ENCODE results near the gene RXYLT1.
"Not testable (repeated sequence)": the region's sequence is repeated elsewhere in the genome, so short reads cannot be mapped to it uniquely, and the experiment has no call there.

The RXYLT1 gene

DNA sequence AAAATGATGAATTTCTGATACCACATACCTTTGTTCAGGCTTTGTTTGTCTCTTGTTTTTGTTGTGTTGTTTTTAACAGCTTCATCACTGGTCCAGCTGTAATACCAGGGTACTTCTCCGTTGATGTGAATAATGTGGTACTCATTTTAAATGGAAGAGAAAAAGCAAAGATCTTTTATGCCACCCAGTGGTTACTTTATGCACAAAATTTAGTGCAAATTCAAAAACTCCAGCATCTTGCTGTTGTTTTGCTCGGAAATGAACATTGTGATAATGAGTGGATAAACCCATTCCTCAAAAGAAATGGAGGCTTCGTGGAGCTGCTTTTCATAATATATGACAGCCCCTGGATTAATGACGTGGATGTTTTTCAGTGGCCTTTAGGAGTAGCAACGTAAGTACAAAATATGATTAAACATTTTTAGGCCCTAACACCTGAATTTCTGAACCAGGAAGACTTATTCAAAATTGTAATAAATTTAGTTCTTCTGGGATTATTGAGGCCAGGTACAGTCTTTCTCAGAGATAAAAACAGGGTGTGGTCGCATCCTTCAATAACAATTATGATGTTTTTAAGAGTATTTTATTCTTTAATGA lies 22.4 kb downstream of the RXYLT1 start:
- peak; percentile 50 for DNase-seq (ENCODE audit: low read depth)

DNA sequence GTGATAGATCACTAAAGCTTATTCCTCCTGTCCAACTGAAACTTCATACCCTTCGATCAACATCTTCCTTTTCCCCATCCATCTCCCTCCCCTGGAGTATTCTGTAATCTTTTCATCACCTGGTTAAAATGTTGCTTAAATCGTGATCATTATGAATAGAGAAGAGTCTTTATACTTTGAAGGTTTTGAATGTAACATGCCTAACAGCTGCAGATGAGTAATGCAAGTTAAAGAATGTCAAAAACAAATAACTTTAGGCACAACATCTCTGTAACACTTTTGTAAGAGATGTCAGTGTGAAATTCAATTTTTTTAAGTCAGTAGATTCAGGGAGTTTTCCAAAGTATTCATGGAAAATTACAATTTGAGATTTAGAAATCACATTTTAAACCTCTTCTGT lies 25.0 kb downstream of the RXYLT1 start:
- peak; percentile 21 for DNase-seq (ENCODE audit: low read depth)

DNA sequence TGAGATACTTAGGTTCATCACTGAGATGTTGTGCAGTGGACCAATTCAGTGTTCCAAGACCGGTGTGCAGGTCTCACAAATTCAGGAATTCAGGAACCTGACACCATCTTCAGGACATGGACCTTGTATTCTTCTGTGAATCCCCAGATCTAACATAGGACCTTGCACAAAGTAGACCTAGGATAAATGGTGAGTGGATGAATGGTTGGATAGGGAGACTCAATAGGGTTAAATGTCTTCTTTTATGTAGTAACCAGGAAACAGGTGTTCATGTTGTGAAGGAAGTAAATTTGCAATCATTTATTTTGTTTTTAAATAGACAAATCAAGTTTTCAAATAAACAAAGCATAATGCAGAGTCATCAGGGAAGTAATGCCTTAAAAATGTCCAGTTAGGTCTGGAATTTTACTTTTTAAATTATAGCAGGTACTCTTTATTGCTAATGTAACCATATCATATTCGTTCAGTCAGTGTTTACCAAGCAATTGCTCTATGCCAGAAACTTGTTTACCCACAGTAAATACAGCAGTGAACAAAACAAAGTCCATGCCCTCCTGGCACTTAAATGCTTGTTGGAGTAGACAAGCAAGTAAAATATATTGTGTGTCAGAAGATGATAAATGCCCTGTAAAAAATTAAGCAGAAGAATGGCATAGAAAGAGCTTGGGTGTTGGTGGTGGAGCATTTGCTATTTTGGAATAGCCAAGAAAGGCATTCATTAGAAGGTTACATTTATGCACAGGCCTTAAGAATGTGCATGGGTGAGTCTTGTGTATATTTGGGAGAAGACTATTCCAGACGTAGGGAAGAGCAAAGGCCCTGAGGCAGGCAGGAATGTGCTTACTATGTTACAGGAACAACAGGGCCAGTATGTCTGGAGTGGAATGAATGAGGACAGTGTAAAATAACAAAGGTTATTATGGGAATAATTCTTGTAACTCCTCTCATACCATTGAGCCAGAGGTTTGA lies 26.3 kb downstream of the RXYLT1 start:
- peak; percentile 17 for DNase-seq (ENCODE audit: low read depth)

DNA sequence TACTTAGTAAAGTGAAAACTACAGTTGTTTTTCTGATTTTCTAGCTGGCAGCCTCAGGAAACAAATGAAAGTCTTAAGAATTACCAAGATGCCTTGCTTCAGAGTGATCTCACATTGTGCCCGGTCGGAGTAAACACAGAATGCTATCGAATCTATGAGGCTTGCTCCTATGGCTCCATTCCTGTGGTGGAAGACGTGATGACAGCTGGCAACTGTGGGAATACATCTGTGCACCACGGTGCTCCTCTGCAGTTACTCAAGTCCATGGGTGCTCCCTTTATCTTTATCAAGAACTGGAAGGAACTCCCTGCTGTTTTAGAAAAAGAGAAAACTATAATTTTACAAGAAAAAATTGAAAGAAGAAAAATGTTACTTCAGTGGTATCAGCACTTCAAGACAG lies 28.9 kb downstream of the RXYLT1 start:
- DNase-seq (ENCODE audit: low read depth) = no peak

DNA sequence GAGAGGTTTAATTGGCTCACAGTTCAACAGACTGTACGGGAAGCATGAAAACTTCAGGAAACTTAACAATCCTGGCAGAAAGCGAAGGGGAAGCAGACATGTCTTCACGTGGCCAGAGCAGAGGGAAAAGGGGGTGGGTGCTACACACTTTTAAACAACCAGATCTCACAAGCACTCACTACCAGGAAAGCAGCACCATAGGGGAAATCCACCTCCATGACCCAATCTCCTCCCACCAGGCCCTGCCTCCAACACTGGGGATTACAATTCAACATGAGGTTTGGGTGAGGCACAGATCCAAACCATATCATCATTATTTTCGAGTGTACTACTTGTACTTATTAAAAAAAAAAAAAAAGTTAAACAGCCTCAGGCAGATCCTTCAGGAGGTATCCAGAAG lies 29.9 kb downstream of the RXYLT1 start:
- DNase-seq (ENCODE audit: low read depth) = no peak

DNA sequence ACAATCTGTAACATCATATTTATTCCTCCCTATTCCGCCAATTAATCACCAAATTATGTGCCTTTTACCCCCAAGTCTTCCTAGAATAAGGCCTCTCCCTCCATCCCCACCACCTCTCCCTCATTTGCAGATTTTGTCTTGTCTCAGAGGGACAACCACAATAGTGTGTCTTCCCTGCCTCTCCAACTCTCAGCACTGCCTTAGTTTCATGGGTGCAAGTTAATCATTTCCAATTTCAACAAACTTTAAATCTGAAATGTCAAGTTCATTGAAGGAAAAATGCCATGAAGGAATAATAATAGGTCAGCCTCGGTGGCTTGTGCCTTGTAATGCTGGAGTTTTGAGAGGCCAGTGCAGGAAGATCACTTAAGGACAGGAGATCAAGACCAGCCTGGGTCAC lies 31.6 kb downstream of the RXYLT1 start:
- DNase-seq (ENCODE audit: low read depth) = no peak

DNA sequence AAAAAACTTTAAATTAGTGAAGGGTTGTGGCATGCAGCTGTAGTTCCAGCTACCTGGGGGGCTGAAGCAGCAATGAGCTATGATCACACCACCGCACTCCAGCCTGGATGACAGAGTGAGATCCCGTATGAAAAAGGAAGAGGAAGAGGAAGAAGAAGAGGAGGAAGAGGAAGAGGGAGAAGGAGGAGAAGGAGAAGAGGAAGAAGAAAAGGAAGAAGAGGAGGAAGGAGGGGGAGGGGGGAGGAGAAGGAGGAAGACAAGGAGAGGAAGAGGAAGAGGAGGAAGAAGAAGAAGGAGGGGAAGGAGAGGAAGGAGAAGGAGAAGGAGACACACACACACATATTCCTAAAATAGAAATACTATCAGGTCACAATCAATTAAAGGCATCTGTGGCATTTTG lies 32.0 kb downstream of the RXYLT1 start:
- DNase-seq (ENCODE audit: low read depth) = no peak

DNA sequence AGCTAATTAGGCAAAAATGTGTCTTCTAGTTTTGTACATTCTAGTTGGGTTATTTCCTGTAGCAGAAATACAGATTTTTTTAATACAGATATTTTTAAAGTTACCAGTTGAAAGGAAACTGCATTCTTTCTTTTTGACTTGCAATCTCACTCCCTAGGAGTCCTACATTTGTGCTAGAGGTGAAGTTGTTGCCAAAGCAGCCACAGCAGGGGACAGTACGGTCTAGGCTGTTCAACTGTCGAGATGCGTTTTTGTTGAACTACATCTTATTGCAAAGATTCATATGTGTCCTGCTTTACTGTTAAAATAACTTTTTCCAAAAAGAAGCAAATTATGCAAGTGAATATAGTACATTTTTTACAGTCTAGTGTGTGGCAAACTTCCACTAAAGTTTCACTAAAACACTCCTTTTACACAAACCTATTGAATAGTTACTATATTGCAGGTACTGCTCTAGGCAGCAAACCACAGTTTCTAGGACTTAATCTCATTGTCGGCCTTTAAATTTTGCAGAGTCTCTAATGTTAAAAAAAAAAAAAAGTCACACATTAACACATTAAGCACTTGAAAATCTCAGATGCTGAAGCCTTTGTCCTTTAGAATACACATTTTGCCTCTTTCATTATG lies 34.5 kb downstream of the RXYLT1 start:
- DNase-seq (ENCODE audit: low read depth) = no peak

DNA sequence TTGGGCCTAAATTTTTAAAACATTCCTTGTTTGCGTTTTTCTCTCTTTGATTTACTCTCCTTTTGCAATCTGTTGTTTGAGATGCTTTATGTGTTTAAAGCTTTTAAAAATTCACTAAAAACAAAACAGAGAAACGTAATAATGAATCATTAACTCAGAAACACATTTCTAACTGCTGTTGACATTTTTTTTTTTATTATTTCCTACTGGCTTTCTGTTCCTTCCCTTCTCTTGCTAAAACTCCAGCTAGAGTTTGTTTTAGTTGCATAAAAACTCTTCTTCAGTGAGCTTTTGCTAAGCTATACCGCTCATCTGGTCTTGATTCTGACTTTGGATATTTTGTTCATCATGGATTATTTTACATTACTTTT lies 35.8 kb downstream of the RXYLT1 start:
- DNase-seq (ENCODE audit: low read depth) = no peak

DNA sequence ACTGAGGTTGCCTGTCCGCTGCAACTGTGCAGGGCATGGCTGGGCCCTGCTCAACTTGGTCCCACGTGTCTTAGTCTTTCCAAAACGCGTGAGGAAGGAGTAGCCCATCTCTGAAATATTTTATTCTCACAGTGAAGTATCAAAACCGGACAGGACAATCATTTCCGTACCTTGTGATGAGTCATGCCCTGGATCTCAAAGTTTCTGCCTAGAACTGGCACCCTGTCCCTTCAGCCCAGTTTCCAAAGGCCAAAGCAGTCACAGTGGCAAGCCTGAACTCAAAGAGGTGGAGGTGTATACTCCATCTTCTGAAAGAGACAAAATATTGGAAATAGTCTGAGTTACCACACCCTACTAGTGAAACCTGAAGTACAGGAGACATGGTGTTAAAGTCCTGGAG lies 36.3 kb downstream of the RXYLT1 start:
- no peak for DNase-seq (ENCODE audit: low read depth)

DNA sequence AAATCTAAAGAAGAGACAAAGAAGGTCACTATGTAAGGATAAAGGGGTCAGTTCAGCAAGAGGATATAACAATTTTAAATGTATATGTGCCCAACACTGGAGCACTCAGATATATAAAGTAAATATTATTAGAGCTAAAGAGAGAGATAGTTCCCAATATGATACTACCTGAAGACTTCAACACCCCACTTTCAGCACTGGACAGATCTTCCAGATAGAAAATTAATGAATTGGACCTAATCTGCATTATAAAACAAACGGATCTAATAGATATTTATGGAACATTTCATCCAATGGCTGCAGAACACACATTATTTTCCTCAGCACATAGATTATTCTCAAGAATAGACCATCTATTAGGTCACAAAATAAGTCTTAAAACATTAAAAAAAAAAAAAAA lies 40.7 kb downstream of the RXYLT1 start:
- no peak for DNase-seq (ENCODE audit: low read depth)

DNA sequence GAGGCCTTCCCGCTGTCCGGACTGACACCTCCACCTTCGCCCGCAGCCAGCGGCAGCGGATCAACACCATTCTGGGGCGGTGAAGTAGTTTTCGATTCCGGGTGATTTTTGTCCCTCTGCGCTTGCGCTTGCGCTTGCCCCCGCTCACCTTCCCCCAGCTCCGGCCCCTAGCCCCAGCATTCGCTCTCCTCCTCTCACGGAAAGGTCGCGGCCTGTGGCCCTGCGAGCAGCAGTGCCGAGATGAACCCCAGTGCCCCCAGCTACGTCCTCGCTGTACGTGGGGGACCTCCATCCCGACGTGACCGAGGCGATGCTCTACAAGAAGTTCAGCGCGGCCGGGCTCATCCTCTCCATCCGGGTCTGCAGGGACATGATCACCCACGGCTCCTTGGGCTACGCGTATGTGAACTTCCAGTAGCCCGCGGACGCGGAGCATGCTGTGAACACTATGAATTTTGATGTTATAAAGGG lies 42.1 kb downstream of the RXYLT1 start:
- peak; percentile 65 for DNase-seq (ENCODE audit: low read depth)

DNA sequence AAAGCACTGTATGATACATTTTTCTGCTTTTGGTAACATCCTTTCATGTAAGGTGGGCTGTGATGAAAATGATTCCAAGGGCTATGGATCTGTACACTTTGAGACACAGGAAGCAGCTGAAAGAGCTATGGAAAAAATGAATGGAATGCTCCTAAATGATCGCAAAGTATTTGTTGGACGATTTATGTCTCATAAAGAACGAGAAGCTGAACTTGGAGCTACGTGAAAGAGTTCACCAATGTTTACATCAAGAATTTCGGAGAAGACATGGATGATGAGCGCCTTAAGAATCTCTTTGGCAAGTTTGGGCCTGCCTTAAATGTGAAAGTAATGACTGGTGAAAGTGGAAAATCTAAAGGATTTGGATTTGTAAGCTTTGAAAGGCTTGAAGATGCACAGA lies 42.6 kb downstream of the RXYLT1 start:
- peak; percentile 86 for DNase-seq (ENCODE audit: low read depth)

DNA sequence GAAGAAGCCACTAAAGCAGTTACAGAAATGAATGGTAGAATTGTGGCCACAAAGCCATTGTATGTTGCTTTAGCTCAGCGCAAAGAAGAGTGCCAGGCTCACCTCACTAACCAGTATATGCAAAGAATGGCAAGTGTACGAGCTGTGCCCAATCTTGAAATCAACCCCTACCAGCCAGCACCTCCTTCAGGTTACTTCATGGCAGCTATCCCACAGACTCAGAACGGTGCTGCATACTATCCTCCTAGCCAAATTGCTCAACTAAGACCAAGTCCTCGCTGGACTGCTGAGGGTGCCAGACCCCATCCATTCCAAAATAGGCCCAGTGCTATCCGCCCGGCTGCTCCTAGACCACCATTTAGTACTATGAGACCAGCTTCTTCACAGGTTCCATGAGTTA lies 43.3 kb downstream of the RXYLT1 start:
- no peak for DNase-seq (ENCODE audit: low read depth)

DNA sequence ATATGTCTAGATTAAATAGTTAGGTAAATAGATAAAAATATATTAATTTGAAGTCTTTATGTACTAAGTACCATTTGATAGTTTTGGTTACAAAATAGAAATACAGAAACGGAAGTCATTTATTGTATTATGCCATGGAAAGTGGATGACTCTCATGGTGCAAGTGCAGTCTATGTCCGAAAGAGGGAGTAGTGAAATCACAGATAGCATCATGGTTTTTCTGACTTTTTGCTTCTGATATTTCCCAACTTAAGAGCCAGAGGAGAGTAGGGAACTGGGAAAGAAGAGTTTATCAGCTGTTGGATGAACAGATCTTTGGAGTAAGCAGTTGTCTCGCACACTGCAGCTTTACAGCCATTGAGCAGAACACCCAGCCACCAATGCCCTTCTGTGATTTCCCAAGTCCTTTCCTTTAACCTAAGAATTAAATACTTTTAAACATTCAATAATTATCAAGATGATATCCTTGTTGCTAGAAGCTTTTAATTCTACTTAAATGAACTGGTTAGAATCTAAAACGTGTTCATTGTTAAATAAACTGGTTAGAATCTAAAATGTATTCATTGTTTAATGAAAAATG lies 46.4 kb downstream of the RXYLT1 start:
- peak; percentile 70 for DNase-seq (ENCODE audit: low read depth)

DNA sequence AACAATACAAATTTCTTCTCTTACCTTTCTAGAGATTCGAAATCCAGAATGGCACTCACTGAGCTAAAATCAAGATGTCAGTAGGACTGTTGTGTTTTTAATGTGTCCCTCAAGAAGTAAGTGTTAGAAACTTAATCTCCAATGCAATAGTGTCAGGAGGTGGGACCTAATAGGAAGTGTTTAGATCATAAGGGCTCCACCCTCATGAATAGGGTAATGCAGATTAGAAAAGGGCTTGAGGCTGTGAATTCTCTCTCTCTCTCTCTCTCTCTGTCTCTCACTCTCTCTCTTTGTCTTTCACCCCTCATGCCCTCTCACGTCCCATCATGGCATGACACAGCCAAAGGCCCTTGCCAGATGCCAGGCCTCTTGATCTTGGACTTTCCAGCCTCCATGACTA lies 49.2 kb downstream of the RXYLT1 start:
- no peak for DNase-seq (ENCODE audit: low read depth)

DNA sequence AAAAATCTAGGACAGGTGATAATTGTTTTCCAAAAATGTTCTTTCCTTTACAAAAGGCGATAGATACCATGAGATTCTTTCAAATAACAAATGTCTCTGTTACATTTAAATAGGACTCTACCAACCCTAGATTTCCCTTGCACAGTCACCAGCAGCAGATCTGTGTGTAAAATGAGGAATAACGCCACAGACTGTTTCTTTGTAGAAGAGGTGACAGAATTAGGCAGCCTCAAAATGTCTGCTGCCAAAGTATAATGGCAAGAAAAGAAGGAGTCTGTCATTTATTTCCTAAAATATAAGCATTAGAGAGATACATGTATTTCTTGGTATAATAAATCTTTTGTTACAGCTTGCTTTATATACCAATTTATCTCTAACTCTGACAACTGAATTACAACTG lies 56.3 kb downstream of the RXYLT1 start:
- DNase-seq (ENCODE audit: low read depth) = no peak

DNA sequence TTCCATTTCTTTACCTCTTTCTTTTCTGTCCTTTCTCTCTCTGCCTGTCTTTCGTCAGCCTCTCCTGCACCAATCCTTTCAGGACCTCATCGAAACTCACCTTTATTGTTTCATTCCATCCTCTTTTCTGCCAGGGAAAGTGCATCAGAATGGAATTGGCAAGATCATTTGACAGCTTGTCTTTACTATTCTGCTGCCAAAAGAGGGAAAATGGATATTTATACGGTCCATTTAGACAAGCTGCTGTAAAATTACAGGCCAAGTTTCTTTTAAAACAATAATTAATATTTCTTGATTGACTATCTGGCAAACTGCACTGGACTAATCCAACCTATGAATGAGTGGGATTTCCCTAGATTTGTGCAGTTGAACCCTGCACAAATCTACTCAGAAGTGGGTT lies 57.2 kb downstream of the RXYLT1 start:
- no peak for DNase-seq (ENCODE audit: low read depth)

DNA sequence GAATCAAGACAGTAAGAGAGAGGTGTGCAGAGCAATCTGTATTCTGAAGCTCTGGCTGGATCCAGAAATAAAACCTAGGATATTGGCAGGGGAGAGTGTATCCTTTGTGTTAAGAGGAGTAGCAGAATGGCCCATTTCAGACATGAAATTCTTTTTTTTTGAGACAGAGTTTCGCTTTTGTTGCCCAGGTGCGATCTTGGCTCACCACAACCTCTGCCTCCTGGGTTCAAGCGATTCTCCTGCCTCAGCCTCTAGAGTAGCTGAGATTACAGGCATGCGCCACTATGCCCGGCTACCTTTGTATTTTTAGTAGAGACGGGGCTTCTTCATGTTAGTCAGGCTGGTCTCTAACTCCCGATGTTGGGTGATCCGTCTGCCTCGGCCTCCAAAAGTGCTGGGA lies 58.7 kb downstream of the RXYLT1 start:
- no peak for DNase-seq (ENCODE audit: low read depth)

DNA sequence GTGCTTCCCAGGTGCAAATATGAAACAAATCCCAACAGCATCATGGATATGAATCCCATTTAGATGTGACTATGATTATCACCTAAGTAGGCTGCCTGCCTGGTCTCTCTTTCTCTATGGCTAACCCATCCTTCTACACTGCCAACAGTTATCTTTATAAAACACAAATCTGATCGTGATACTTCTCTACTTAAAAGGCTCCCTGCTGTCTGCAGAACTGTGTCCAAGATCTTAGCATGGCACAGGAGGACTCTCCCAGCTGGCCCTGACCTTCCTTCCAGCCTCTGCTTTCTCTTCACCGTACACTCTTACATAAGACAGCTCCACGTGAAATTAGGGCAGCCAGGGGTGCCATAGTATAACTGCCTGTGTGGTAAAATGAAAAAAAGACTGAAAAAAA lies 61.3 kb downstream of the RXYLT1 start:
- DNase-seq (ENCODE audit: low read depth) = no peak

DNA sequence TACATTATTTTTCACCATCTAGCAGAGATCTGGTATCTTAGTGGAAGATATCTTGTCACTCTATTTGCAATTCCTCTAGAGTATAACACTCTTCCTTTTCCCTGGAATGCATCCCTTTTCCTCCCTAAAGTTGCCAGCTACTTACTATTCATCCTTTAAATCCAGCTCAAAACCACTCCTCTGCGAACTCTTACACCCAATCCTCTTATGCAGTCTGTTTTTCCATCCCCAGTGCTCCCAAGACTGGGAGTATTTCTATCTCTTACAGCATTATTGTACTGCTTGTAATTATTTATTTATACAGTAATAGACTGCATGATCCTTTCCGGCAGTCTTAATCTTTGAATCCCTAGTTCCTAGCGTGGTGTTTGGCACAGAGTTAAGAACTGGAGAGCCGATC lies 61.9 kb downstream of the RXYLT1 start:
- DNase-seq (ENCODE audit: low read depth) = no peak

DNA sequence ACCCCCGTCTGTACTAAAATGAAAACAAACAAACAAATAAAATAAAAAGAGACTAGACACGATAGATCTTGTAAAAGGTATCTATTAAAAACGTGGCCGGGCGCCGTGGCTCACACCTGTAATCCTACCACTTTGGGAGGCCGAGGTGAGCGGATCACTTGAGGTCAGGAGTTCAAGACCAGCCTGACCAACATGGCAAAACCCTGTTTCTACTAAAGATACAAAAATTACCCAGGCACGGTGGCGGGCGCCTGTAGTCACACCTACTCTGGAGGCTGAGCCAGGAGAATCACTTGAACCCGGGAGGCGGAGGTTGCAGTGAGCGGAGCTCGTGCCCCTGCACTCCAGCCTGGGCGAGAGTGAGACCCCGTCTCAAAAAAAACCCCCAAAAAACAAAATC lies 63.0 kb downstream of the RXYLT1 start:
- not testable (repeated sequence) for DNase-seq (ENCODE audit: low read depth)

DNA sequence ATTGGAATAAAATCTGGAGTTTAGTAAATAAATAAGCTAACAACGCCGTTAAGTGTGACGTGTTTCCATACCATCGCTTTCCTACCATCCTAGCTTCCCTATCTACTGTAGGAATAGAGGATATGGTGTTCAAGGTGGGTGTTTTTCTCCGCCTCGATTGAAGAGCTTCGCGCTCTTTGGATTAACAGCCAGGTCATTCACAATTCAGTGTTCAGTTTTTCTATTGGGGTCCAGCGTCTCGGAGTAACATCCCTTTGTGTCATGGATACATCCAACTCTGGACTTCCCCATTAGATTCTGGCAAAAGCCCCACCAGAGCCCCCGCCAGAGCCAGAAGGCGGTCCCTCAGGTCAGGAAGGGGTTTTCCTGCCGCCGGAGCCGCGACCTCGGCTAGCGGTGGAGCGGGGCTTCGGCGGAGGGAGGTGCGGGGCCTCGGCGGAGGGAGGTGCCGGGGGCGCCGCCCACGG lies 63.6 kb downstream of the RXYLT1 start:
- no peak for DNase-seq (ENCODE audit: low read depth)
